Vagina (tissue), 2 donors: ENCODE results near the gene HJURP. TPM values are rescaled to one million over a fixed set of nuclear protein-coding genes. Genes with fewer than 3 reads are reported as not detected.
A peak's percentile ranks its signal among the peaks of the same experiment; 100 is the strongest.

Source experiments
- DNase-seq, 2 donors: peaks; one replicate each; pipeline ENCODE4 v3.0.0-alpha.2; 2017; ENCODE audit errors: extremely low spot score in 2 of 2
- H3K27ac ChIP-seq: fragments of 200-600 bp; sonication (generic); one replicate; pipeline ENCODE4 v1.5.1; 2019
- H3K27me3 ChIP-seq: fragments of 200-600 bp; sonication (generic); one replicate; pipeline ENCODE4 v1.5.1; 2019
- H3K36me3 ChIP-seq, 2 donors: fragments of 200-600 bp; sonication (generic); one replicate each; pipeline ENCODE4 v1.5.1; 2017 to 2019
- H3K4me1 ChIP-seq: fragments of 200-600 bp; sonication (generic); one replicate; pipeline ENCODE4 v1.5.1; 2019
- H3K4me3 ChIP-seq, 2 donors: fragments of 200-600 bp; sonication (generic); 1 replicate in 1 of 2; 2 replicates in 1 of 2; pipeline ENCODE4 v1.5.1; 2016 to 2019
- H3K9me3 ChIP-seq: fragments of 200-600 bp; sonication (generic); one replicate; pipeline ENCODE4 v1.5.1; 2019
- CTCF ChIP-seq, 3 experiments: fragments of 450-650 bp in 2 of 3; fragments of 200-600 bp in 1 of 3; sonication (generic) in 1 of 3; IDR thresholded peaks; one replicate each; pipeline ENCODE4 v1.5.1; 2017 to 2019; ENCODE audit warnings: antibody characterized with exemption in 3 of 3, mild to moderate bottlenecking in 2 of 3, moderate library complexity in 2 of 3
- POLR2A ChIP-seq, 2 donors: fragments of 450-650 bp; IDR thresholded peaks; one replicate each; pipeline ENCODE4 v1.6.1; 2017; ENCODE audit warnings: antibody characterized with exemption in 2 of 2, mild to moderate bottlenecking in 2 of 2, moderate library complexity in 2 of 2
- POLR2AphosphoS5 ChIP-seq, 2 donors: sonication (generic); formaldehyde crosslinking; IDR thresholded peaks; one replicate each; pipeline ENCODE4 v1.9.0; 2017; ENCODE audit warnings: antibody characterized with exemption in 2 of 2, mild to moderate bottlenecking in 2 of 2, low read depth in 1 of 2; ENCODE audit not compliant: insufficient read depth in 1 of 2
- intact Hi-C: fragments of 100-400 bp; cut with DNase I; formaldehyde crosslinking; loops from one replicate; pipeline ENCODE4 v1.15.1; 2023
- total RNA-seq: library from RNA; depleted of rRNA; stranded (reverse); fragments of >200 nt; gene quantifications from one replicate; pipeline ENCODE4 v1.2.3, GENCODE V29; 2016

Gene HJURP
- total RNA-seq, 1 donor from 2014 or later: 2.2 TPM

- Histone ChIP-seq H3K27ac (no peak overlapping the region), H3K4me3 (no peak overlapping the region), H3K27me3 (no peaks in the 10 kb centered on the region), H3K4me1 (peaks cover 14% of the 10 kb centered on the region), H3K9me3 (no peaks in the 10 kb centered on the region), H3K36me3 (no peaks in the 10 kb centered on the region)
- no peak for TF ChIP-seq CTCF (IDR thresholded peaks at IDR 0.05)
- intact Hi-C loops: no loop called here
- DNase-seq: no peak
Measured at GRCh38 chr2:233858331-233858730, 4.0 kb upstream of the HJURP start.

GRCh38 chr2:233857511-233858141 is 3.3 kb upstream of the HJURP start:
- peak in 1 of 2 donors; percentile 60 for DNase-seq
- no peaks in the 10 kb centered on the region for H3K9me3 ChIP-seq
- intact Hi-C loops: no loop called here
- H3K36me3 ChIP-seq: no peaks in the 10 kb centered on the region
- peaks cover 14% of the 10 kb centered on the region for H3K4me1 ChIP-seq
- no peaks in the 10 kb centered on the region for H3K27me3 ChIP-seq
- no peak overlapping the region for H3K4me3 ChIP-seq
- H3K27ac ChIP-seq: no peak overlapping the region
- no peak for TF ChIP-seq POLR2AphosphoS5 (IDR thresholded peaks at IDR 0.05; ENCODE audit: insufficient read depth in 1 of 2, low read depth in 1 of 2)
- TF ChIP-seq CTCF (IDR thresholded peaks at IDR 0.05): peak in 1 of 3 experiments; percentile 24

- TF ChIP-seq CTCF (IDR thresholded peaks at IDR 0.05) (no peak), POLR2AphosphoS5 (IDR thresholded peaks at IDR 0.05; ENCODE audit: insufficient read depth in 1 of 2, low read depth in 1 of 2) (no peak), POLR2A (IDR thresholded peaks at IDR 0.05) (no peak)
- no peak overlapping the region for H3K4me3 ChIP-seq
- peaks cover 14% of the 10 kb centered on the region for H3K4me1 ChIP-seq
- H3K27ac ChIP-seq: no peak overlapping the region
- no peaks in the 10 kb centered on the region for H3K9me3 ChIP-seq
- intact Hi-C loops: no loop called here
- no peaks in the 10 kb centered on the region for H3K36me3 ChIP-seq
- DNase-seq: no peak
- no peaks in the 10 kb centered on the region for H3K27me3 ChIP-seq
Measured at GRCh38 chr2:233856184-233856583, 1.8 kb upstream of the HJURP start.

GRCh38 chr2:233855345-233855744 is 1.0 kb upstream of the HJURP start:
- Histone ChIP-seq H3K27me3 (no peaks in the 10 kb centered on the region), H3K36me3 (no peaks in the 10 kb centered on the region), H3K9me3 (no peaks in the 10 kb centered on the region), H3K4me1 (peaks cover 14% of the 10 kb centered on the region), H3K4me3 (no peak overlapping the region), H3K27ac (no peak overlapping the region)
- peak in 1 of 2 donors; percentile 58 for DNase-seq
- intact Hi-C loops: no loop called here
- TF ChIP-seq CTCF (IDR thresholded peaks at IDR 0.05) (no peak), POLR2A (IDR thresholded peaks at IDR 0.05) (no peak), POLR2AphosphoS5 (IDR thresholded peaks at IDR 0.05; ENCODE audit: insufficient read depth in 1 of 2, low read depth in 1 of 2) (no peak)

- intact Hi-C loops: no loop called here
- Histone ChIP-seq H3K36me3 (no peaks in the 10 kb centered on the region), H3K27ac (no peak overlapping the region), H3K9me3 (no peaks in the 10 kb centered on the region), H3K27me3 (no peaks in the 10 kb centered on the region), H3K4me3 (peak overlapping the region; percentile 64 to 71), H3K4me1 (peaks cover 14% of the 10 kb centered on the region)
- peak in 1 of 2 donors; percentile 62 for DNase-seq
- TF ChIP-seq POLR2A (IDR thresholded peaks at IDR 0.05) (no peak), POLR2AphosphoS5 (IDR thresholded peaks at IDR 0.05; ENCODE audit: insufficient read depth in 1 of 2, low read depth in 1 of 2) (no peak), CTCF (IDR thresholded peaks at IDR 0.05) (no peak)
Measured at GRCh38 chr2:233853883-233854240, 473 bp downstream of the HJURP start.
